ENCODE results near the gene MEX3C. TPM values are rescaled to one million over a fixed set of nuclear protein-coding genes. Genes with fewer than 3 reads are reported as not detected.

MEX3C gene
- total RNA-seq, 1 experiment from 2014 or later, result 15.8 TPM

DNA sequence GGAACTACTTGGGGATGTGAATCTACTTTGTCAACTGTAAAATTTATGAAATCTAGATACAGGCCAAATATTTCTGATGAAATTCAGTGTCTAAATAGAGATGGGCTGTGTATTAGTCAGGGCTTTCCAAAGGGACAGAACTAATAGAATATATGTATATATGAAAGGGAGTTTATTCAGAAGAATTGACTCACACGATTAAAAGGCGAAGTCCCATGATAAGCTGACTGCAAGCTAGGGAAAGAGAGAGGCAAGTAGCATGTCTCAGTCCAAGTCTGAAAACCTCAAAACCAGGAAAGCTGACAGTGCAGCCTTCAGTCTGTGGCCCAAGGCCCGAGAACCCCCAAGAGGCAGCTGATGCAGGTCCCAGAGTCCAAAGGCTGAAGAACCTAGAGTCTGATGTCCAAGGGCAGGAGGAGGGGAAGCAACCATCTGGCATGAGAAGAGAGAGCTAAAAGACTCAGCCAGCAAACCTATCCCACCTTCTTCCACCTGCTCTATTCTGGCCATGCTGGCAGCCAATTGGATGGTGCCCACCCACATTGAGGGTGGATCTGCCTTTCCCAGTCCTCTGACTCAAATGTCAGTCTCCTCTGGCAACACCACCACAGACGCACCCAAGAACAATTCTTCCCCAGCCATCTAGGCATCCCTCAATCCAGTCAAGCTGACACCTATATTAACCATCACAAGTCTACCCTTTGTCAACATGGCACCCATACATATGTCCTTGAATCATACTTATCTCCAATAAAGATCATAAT lies 29.3 kb upstream of the MEX3C start:
- Histone ChIP-seq H3K9ac (ENCODE audit: low read length) (no peak overlapping the region), H3K27me3 (ENCODE audit: low read length) (no peaks in the 10 kb centered on the region), H3K27ac (ENCODE audit: low read length) (no peak overlapping the region), H3K4me2 (ENCODE audit: low read length) (no peak overlapping the region), H2AFZ (ENCODE audit: low read length) (no peak overlapping the region), H3K79me2 (ENCODE audit: low read length) (no peaks in the 10 kb centered on the region), H3K4me3 (ENCODE audit: low read length) (no peak overlapping the region), H3K9me2 (replicated peaks; ENCODE audit: low read length) (no peaks in the 10 kb centered on the region), H3F3A (ENCODE audit: low read length, unreplicated experiment) (no peaks in the 10 kb centered on the region), H3K9me3 (ENCODE audit: low read length) (no peaks in the 10 kb centered on the region), H3K4me1 (ENCODE audit: insufficient read depth, low read length) (no peaks in the 10 kb centered on the region), H3K36me3 (ENCODE audit: low read depth, low read length) (no peaks in the 10 kb centered on the region), H4K20me1 (ENCODE audit: low read length) (no peaks in the 10 kb centered on the region)
- no peak for DNase-seq
- ATAC-seq, result no peak
- no peak for TF ChIP-seq EZH2phosphoT487 (IDR thresholded peaks at IDR 0.05; ENCODE audit: borderline replicate concordance, low read length)
- TF ChIP-seq, protein P1, sequence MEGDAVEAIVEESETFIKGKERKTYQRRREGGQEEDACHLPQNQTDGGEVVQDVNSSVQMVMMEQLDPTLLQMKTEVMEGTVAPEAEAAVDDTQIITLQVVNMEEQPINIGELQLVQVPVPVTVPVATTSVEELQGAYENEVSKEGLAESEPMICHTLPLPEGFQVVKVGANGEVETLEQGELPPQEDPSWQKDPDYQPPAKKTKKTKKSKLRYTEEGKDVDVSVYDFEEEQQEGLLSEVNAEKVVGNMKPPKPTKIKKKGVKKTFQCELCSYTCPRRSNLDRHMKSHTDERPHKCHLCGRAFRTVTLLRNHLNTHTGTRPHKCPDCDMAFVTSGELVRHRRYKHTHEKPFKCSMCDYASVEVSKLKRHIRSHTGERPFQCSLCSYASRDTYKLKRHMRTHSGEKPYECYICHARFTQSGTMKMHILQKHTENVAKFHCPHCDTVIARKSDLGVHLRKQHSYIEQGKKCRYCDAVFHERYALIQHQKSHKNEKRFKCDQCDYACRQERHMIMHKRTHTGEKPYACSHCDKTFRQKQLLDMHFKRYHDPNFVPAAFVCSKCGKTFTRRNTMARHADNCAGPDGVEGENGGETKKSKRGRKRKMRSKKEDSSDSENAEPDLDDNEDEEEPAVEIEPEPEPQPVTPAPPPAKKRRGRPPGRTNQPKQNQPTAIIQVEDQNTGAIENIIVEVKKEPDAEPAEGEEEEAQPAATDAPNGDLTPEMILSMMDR (conservative IDR thresholded peaks at IDR 0.05; ENCODE audit: low read depth, low read length), result no peak
- no peak for TF ChIP-seq EZH2 (IDR thresholded peaks at IDR 0.05; ENCODE audit: low read length, unreplicated experiment)
- CTCF ChIA-PET, result no interaction called here
- intact Hi-C loops (cut with micrococcal nuclease), result no loop called here
- POLR2A ChIA-PET (ENCODE audit: unreplicated experiment), result no interaction called here
- BruUV-seq (replicated peaks), result no TSS peak

DNA sequence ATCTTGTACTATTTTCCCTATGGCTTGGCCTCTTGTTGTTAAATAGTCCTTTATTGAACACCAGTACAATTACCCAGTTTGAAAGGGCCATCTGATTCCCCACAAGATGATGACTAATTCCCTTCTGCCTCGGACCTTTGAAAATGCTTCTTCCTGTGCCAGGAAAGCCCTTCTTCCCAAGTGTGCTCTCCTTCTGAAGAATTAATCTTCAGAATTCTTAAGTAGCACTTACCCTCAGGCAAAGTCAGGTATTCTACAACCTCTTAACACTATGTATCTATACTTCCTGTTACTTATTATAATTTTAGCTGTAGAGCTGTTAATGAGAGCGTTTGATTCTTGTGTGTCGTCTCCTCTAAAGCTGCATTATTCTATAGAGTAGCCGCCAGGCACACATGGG lies 28.6 kb upstream of the MEX3C start:
- Histone ChIP-seq H3K4me3 (ENCODE audit: low read length) (no peak overlapping the region), H3K4me2 (ENCODE audit: low read length) (no peak overlapping the region), H4K20me1 (ENCODE audit: low read length) (no peaks in the 10 kb centered on the region), H3K79me2 (ENCODE audit: low read length) (no peaks in the 10 kb centered on the region), H3K36me3 (ENCODE audit: low read depth, low read length) (no peaks in the 10 kb centered on the region), H3K27ac (ENCODE audit: low read length) (no peak overlapping the region), H3K9ac (ENCODE audit: low read length) (no peak overlapping the region), H3K9me3 (ENCODE audit: low read length) (no peaks in the 10 kb centered on the region), H3K4me1 (ENCODE audit: insufficient read depth, low read length) (no peaks in the 10 kb centered on the region), H2AFZ (ENCODE audit: low read length) (no peak overlapping the region), H3K27me3 (ENCODE audit: low read length) (no peaks in the 10 kb centered on the region), H3F3A (ENCODE audit: low read length, unreplicated experiment) (no peaks in the 10 kb centered on the region), H3K9me2 (replicated peaks; ENCODE audit: low read length) (no peaks in the 10 kb centered on the region)
- ChIA-PET CTCF (no interaction called here), POLR2A (ENCODE audit: unreplicated experiment) (no interaction called here)
- BruUV-seq (replicated peaks), result no TSS peak
- ATAC-seq, result no peak
- intact Hi-C loops (cut with micrococcal nuclease), result no loop called here
- no peak for TF ChIP-seq EZH2 (IDR thresholded peaks at IDR 0.05; ENCODE audit: low read length, unreplicated experiment)
- TF ChIP-seq, protein P1 (conservative IDR thresholded peaks at IDR 0.05; ENCODE audit: low read depth, low read length), result no peak
- no peak for DNase-seq

DNA sequence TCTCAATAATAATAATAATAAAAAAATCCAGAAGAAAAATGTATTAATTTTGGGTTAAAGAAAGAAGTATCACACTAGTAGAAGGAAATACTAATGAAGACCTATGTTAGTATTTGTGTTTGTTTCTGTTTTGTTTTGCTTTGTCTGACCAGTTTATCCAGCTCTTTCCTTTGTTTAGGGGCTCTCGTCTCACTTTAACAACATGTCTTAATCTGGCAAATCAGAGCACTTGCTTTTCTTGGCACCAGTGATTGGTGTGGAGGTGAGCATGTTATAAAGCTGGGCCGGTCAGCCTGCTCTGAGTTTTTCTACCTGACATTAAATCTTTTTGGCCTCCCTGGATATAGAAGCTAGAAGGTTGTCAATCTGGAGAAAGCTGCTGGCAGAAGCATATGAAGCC lies 15.1 kb upstream of the MEX3C start:
- no peak overlapping the region for H3K9ac ChIP-seq (ENCODE audit: low read length)
- H3K27me3 ChIP-seq (ENCODE audit: low read length), result no peaks in the 10 kb centered on the region
- no peaks in the 10 kb centered on the region for H3F3A ChIP-seq (ENCODE audit: low read length, unreplicated experiment)
- no peak for ATAC-seq
- no peak for DNase-seq
- no peaks in the 10 kb centered on the region for H3K9me3 ChIP-seq (ENCODE audit: low read length)
- intact Hi-C loops (cut with micrococcal nuclease), result no loop called here
- ChIA-PET POLR2A (ENCODE audit: unreplicated experiment) (no interaction called here), CTCF (no interaction called here)
- no peak overlapping the region for H2AFZ ChIP-seq (ENCODE audit: low read length)
- TF ChIP-seq EZH2phosphoT487 (IDR thresholded peaks at IDR 0.05; ENCODE audit: borderline replicate concordance, low read length) (no peak), EZH2 (IDR thresholded peaks at IDR 0.05; ENCODE audit: low read length, unreplicated experiment) (no peak)
- H3K27ac ChIP-seq (ENCODE audit: low read length), result no peak overlapping the region
- no TSS peak for BruUV-seq (replicated peaks)
- H3K36me3 ChIP-seq (ENCODE audit: low read depth, low read length), result no peaks in the 10 kb centered on the region
- H3K4me2 ChIP-seq (ENCODE audit: low read length), result no peak overlapping the region
- no peaks in the 10 kb centered on the region for H3K9me2 ChIP-seq (replicated peaks; ENCODE audit: low read length)
- no peak overlapping the region for H3K4me3 ChIP-seq (ENCODE audit: low read length)
- H4K20me1 ChIP-seq (ENCODE audit: low read length), result no peaks in the 10 kb centered on the region
- no peaks in the 10 kb centered on the region for H3K79me2 ChIP-seq (ENCODE audit: low read length)
- H3K4me1 ChIP-seq (ENCODE audit: insufficient read depth, low read length), result peaks cover 3% of the 10 kb centered on the region; the same call in 1 of the 2 replicates
